Measurements from ENCODE around the gene CDC42BPG.

Gene CDC42BPG

GRCh38 chr11:64838600-64839334, 5.7 kb downstream of the CDC42BPG start:
- in situ Hi-C loops (cut with HindIII; ENCODE audit: low sequenced_read_pairs), result no loop called here
- DNase-seq (ENCODE audit: low read depth, low spot score), result no peak
- H3K4me3 ChIP-seq (ENCODE audit: low read depth, low read length), result no peak overlapping the region
- TF ChIP-seq, protein P1, sequence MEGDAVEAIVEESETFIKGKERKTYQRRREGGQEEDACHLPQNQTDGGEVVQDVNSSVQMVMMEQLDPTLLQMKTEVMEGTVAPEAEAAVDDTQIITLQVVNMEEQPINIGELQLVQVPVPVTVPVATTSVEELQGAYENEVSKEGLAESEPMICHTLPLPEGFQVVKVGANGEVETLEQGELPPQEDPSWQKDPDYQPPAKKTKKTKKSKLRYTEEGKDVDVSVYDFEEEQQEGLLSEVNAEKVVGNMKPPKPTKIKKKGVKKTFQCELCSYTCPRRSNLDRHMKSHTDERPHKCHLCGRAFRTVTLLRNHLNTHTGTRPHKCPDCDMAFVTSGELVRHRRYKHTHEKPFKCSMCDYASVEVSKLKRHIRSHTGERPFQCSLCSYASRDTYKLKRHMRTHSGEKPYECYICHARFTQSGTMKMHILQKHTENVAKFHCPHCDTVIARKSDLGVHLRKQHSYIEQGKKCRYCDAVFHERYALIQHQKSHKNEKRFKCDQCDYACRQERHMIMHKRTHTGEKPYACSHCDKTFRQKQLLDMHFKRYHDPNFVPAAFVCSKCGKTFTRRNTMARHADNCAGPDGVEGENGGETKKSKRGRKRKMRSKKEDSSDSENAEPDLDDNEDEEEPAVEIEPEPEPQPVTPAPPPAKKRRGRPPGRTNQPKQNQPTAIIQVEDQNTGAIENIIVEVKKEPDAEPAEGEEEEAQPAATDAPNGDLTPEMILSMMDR (IDR thresholded peaks at IDR 0.05; ENCODE audit: low read depth, low read length), result no peak

DNA sequence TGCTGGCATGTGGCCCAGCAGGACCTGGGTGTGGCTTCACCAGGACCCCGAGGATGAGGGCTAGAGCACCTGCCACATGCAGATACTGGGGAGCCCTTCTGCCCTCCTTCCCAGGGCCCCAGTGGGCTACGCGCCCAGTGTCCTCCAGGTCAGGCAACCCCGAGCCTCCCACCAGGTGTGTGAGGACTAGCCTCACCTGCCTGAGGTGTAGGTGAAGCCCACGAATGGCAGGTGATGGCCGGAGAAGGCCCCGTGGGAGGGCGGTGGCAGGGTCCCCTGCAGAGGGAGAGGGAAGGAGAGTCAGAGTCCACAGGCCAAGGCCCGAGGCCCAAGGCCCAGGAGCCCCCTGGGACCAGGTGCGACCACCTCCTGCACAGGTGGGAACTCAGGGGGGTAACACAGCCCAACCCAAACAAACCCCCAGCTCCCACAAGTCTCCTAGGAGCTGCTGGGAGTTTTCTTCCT, 6.5 kb downstream of the CDC42BPG start:
- no peak overlapping the region for H3K4me3 ChIP-seq (ENCODE audit: low read depth, low read length)
- TF ChIP-seq, protein P1 (IDR thresholded peaks at IDR 0.05; ENCODE audit: low read depth, low read length), result no peak
- in situ Hi-C loops (cut with HindIII; ENCODE audit: low sequenced_read_pairs), result no loop called here
- DNase-seq (ENCODE audit: low read depth, low spot score), result no peak

GRCh38 chr11:64836448-64837072, 7.9 kb downstream of the CDC42BPG start:
- DNase-seq (ENCODE audit: low read depth, low spot score), result no peak
- TF ChIP-seq, protein P1 (IDR thresholded peaks at IDR 0.05; ENCODE audit: low read depth, low read length), result no peak
- in situ Hi-C loops (cut with HindIII; ENCODE audit: low sequenced_read_pairs), result no loop called here
- no peak overlapping the region for H3K4me3 ChIP-seq (ENCODE audit: low read depth, low read length)

DNA sequence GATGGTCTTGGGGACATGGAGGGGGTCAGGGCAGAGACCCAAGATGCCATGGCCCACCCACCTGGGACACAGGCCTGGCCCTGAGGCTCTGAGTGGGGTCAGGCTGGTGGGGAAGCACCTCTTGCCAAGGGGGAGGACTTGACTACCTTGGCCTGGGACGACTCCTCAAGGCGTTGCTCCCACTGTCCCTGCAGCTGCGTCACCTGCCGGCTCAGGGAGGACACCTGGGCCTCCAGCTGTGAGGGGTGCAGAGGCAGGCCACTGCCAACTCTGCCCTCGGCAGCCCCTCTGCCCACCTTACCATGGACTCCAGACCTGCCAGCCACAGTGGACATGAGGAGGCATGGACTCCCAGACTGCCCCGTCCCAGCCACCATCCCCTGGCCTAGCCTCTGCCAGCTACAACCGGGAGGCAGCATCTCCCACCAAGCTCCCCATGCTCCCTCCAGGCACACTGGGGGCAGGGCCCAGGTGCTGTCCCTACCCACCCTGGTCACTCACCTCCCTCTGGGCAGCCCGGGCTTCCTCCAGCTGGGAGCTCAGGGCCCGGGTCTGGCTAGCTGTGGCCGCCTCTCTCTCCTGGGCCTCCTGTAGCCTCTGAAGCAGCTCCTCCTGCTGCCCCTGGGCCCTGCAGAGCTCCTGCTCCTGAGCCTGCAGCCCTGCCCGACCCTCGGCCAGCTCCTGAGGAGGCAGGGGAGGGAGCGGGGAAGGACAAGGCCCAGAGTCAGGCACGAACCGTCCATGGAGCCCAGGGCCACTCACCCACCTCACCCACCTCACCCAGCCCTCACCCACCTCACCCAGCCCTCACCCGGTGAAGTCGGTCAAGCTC, 8.6 kb downstream of the CDC42BPG start:
- no peak for DNase-seq (ENCODE audit: low read depth, low spot score)
- TF ChIP-seq, protein P1 (IDR thresholded peaks at IDR 0.05; ENCODE audit: low read depth, low read length), result no peak
- in situ Hi-C loops (cut with HindIII; ENCODE audit: low sequenced_read_pairs), result no loop called here
- no peak overlapping the region for H3K4me3 ChIP-seq (ENCODE audit: low read depth, low read length)

DNA sequence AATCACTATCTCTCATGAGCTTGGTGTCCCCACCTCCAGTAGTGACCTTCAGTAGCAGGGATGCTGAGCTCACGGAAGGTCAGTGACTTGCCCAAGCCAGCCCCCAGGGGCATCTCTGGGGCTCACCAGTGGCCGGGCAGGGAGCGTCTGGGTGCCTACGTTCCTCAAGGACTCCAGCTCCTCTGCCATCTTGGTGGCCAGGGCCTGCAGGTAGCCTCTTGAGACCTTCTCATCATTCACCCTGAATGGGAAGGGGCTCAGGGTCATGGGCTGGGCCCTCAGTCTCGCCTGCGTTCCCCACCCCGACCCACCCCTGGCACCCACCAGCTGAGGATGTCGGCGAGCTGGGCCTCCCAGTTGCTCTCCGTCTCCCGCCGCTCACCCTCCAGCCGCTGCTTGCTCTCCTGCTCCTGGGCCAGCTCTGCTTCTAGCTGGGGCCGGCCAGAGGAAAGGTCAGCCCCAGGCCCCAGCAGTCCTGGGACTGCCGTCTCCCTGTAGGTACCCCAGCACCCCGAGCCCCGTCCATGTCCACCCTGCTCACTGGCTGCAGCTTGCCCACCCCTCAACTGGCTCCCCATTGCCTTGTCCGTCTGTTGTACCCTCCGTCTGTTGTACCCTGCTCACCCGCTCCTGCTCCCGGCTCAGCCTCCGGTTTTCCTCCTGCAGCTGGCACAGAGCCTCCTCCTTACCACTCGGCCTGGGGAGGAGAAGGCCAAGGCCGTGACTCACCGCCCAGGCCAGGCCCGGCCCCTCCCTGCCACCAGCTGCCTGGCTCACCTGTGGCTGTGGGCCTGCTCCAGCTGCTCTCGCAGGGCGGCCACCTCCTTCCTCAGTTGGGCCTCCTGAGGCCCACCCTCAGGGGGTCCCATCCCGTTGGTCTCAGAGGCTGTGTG, 9.5 kb downstream of the CDC42BPG start:
- TF ChIP-seq, protein P1 (IDR thresholded peaks at IDR 0.05; ENCODE audit: low read depth, low read length), result no peak
- in situ Hi-C loops (cut with HindIII; ENCODE audit: low sequenced_read_pairs), result no loop called here
- H3K4me3 ChIP-seq (ENCODE audit: low read depth, low read length), result no peak overlapping the region
- peak; percentile 41 for DNase-seq (ENCODE audit: low read depth, low spot score)
